Measurements from ENCODE around the gene ASCL4. TPM values are rescaled to one million over a fixed set of nuclear protein-coding genes. Genes with fewer than 3 reads are reported as not detected.

The ASCL4 gene
- total and polyA plus RNA-seq, 9 of the 15 experiments (the other 6 are each of a cell fraction or from before 2014, with no cell fraction given) = not detected

- TF ChIP-seq CREBBP (IDR thresholded peaks at IDR 0.05; ENCODE audit: low read depth, low read length) (no peak), TAL1 (IDR thresholded peaks at IDR 0.05) (no peak), MNT (conservative IDR thresholded peaks at IDR 0.05) (peak in 1 of 2 experiments; percentile 23; a peak in 1 of 4 replicates), ETV5 (CRISPR knock-in tag; IDR thresholded peaks at IDR 0.05; ENCODE audit: low read depth) (0 out of 2 replicates have a peak, but pooled peaks have one; percentile 36), GATAD2B (IDR thresholded peaks at IDR 0.05; ENCODE audit: borderline replicate concordance) (peak; percentile 90; the same call in 1 of the 2 replicates), E2F4 (CRISPR knock-in tag; IDR thresholded peaks at IDR 0.05; ENCODE audit: low read depth) (no peak), POLR2G (IDR thresholded peaks at IDR 0.05; ENCODE audit: low read depth, low read length) (peak; percentile 94), ESRRA (IDR thresholded peaks at IDR 0.05; ENCODE audit: borderline replicate concordance, low read depth) (peak; percentile 71; the same call in 1 of the 2 replicates), ILF3 (IDR thresholded peaks at IDR 0.05; ENCODE audit: borderline replicate concordance) (peak; percentile 78; the same call in 1 of the 2 replicates), TAF1 (IDR thresholded peaks at IDR 0.05; ENCODE audit: control insufficient read depth, extremely low read depth, insufficient read depth, low read length, severe bottlenecking) (peak; percentile 58), U2AF1 (optimal IDR thresholded peaks at IDR 0.05; ENCODE audit: low read depth, low read length) (peak; percentile 35), TCF3 (CRISPR knock-in tag; IDR thresholded peaks at IDR 0.05) (no peak), CTCF (IDR thresholded peaks at IDR 0.05 in 2 of 3, conservative IDR thresholded peaks at IDR 0.05 in 1 of 3; ENCODE audit: insufficient read depth in 2 of 3, low read depth in 1 of 3, low read length in 3 of 3) (peak in 2 of 3 experiments; percentile 64 to 79; a peak in 5 of 6 replicates), CEBPB (tag; IDR thresholded peaks at IDR 0.05) (no peak), RBFOX2 (IDR thresholded peaks at IDR 0.05; ENCODE audit: low read depth, low read length) (peak; percentile 91), ZNF146 (CRISPR knock-in tag; IDR thresholded peaks at IDR 0.05; ENCODE audit: unreplicated experiment) (no peak), ZBTB7A (IDR thresholded peaks at IDR 0.05; ENCODE audit: borderline replicate concordance, control insufficient read depth, low read depth, low read length) (peak; percentile 7; the same call in 1 of the 2 replicates), DEAF1 (CRISPR knock-in tag; IDR thresholded peaks at IDR 0.05) (0 out of 2 replicates have a peak, but pooled peaks have one; percentile 8), VEZF1 (CRISPR knock-in tag; IDR thresholded peaks at IDR 0.05) (peak; percentile 95)
Measured at GRCh38 chr12:107760809-107761501, 13.5 kb upstream of the ASCL4 start, which contains the start of gene PRDM4 (continued).

All from K562 (cell line).